ENCODE results near the gene RPA3. TPM values are rescaled to one million over a fixed set of nuclear protein-coding genes. Genes with fewer than 3 reads are reported as not detected.

RPA3 gene
- total RNA-seq, 1 experiment from 2014 or later, result 108 TPM

DNA sequence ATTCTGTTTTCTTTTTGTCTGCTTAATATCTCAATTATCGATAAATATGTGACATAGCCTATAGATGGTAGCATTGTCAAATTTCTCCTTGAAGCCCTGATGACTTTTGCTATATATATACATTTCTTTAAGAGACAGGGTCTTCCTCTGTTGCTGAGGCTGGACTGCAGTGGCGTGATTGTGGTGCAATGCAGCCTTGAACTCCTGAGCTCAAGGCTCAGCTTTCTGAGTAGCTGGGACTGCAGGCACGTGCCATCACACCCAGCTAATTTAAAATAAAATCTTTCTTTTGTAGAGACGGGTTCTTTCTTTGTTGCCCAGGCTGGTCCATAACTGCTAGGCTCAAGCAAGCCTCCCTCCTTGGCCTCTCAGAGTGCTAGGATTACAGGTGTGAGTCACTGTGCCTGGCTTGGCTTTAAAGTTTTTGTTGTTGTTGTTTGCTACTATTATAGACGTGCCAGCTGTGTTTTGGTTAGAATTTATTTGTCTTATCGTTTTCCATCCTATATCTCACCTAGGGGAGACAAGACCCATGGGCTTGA, 70.8 kb downstream of the RPA3 start:
- no peak for DNase-seq
- H2BK120ac ChIP-seq (ENCODE audit: low read depth, low read length, poor library complexity, severe bottlenecking), result no peak overlapping the region
- no peak overlapping the region for H4K5ac ChIP-seq (ENCODE audit: insufficient read length, low read depth, low read length)
- no peak overlapping the region for H3K18ac ChIP-seq (ENCODE audit: insufficient read length, low read depth, low read length)
- H4K91ac ChIP-seq (ENCODE audit: insufficient read length, low read depth, low read length), result no peak overlapping the region
- H4K20me1 ChIP-seq (ENCODE audit: control insufficient read depth, insufficient read depth, insufficient read length), result no peaks in the 10 kb centered on the region
- H2BK12ac ChIP-seq (ENCODE audit: insufficient read length, low read depth, low read length), result no peak overlapping the region
- no peak overlapping the region for H3K9ac ChIP-seq (ENCODE audit: extremely low read depth, insufficient read length, low read length)
- H3K27ac Mint-ChIP-seq, result peak overlapping the region in 1 of 3 experiments; percentile 54; a peak in 2 of 7 replicates
- H2AFZ ChIP-seq (ENCODE audit: low read length), result no peak overlapping the region
- TF ChIP-seq, protein P1, sequence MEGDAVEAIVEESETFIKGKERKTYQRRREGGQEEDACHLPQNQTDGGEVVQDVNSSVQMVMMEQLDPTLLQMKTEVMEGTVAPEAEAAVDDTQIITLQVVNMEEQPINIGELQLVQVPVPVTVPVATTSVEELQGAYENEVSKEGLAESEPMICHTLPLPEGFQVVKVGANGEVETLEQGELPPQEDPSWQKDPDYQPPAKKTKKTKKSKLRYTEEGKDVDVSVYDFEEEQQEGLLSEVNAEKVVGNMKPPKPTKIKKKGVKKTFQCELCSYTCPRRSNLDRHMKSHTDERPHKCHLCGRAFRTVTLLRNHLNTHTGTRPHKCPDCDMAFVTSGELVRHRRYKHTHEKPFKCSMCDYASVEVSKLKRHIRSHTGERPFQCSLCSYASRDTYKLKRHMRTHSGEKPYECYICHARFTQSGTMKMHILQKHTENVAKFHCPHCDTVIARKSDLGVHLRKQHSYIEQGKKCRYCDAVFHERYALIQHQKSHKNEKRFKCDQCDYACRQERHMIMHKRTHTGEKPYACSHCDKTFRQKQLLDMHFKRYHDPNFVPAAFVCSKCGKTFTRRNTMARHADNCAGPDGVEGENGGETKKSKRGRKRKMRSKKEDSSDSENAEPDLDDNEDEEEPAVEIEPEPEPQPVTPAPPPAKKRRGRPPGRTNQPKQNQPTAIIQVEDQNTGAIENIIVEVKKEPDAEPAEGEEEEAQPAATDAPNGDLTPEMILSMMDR (conservative IDR thresholded peaks at IDR 0.05), result no peak
- H3K4me1 Mint-ChIP-seq, result peaks cover 8 to 15% of the 10 kb centered on the region in 2 experiments
- H3K36me3 Mint-ChIP-seq (ENCODE audit: insufficient read depth in 1 of 3, low read depth in 3 of 3), result peaks cover 5 to 12% (median 8%) of the 10 kb centered on the region in 3 experiments; a peak in 6 of 7 replicates
- H3K27me3 ChIP-seq (ENCODE audit: insufficient read depth, low read length), result no peaks in the 10 kb centered on the region
- no peaks in the 10 kb centered on the region for H3K4me1 ChIP-seq (ENCODE audit: insufficient read depth, low read length)
- H3K4ac ChIP-seq (ENCODE audit: low read depth, low read length), result no peak overlapping the region
- H3K23ac ChIP-seq (ENCODE audit: insufficient read length, low read depth, low read length), result no peak overlapping the region
- WGBS (ENCODE audit: extremely low coverage, insufficient read length, low lambda C conversion rate), result no CpG with 5 or more reads among the region's 6 CpGs
- H3K27ac ChIP-seq (ENCODE audit: insufficient read length, low read depth, low read length), result no peak overlapping the region
- peaks cover 6% of the 10 kb centered on the region for H3K79me1 ChIP-seq (ENCODE audit: insufficient read depth, low read depth, low read length, poor library complexity, severe bottlenecking)
- no peak overlapping the region for H2AK5ac ChIP-seq (ENCODE audit: insufficient read length, low read length)
- H3K79me2 ChIP-seq (ENCODE audit: insufficient read depth, low read length), result no peaks in the 10 kb centered on the region
- no peak overlapping the region for H3K14ac ChIP-seq (ENCODE audit: insufficient read depth, low read length)
- no peak overlapping the region for H3K4me3 Mint-ChIP-seq
- H4K8ac ChIP-seq (replicated peaks; ENCODE audit: insufficient read length, low read depth, low read length), result no peak overlapping the region
- H3K9me3 ChIP-seq (ENCODE audit: control insufficient read depth, low read depth, low read length), result no peaks in the 10 kb centered on the region
- H3K9me3 Mint-ChIP-seq, result peaks cover 0 to 9% of the 10 kb centered on the region in 2 experiments; a peak in 4 of 5 replicates
- no peak overlapping the region for H2BK5ac ChIP-seq (ENCODE audit: insufficient read length, low read length)
- H3K23me2 ChIP-seq (ENCODE audit: insufficient read length, low read depth, low read length, poor library complexity, severe bottlenecking), result no peaks in the 10 kb centered on the region
- no peaks in the 10 kb centered on the region for H3K27me3 Mint-ChIP-seq (ENCODE audit: low read depth)
- no peak overlapping the region for H2BK20ac ChIP-seq (ENCODE audit: low read depth, low read length, poor library complexity, severe bottlenecking)
- H3K56ac ChIP-seq (ENCODE audit: insufficient read length, low read depth, low read length), result no peak overlapping the region
- no peak overlapping the region for H3T11ph ChIP-seq (ENCODE audit: low read length)
- H3K4me2 ChIP-seq (ENCODE audit: insufficient read depth, insufficient read length, low read length), result no peak overlapping the region
- no peak overlapping the region for H2BK15ac ChIP-seq (ENCODE audit: low read depth, low read length)
